ENCODE measurements around the gene TMEM147. TPM values are rescaled to one million over a fixed set of nuclear protein-coding genes. Genes with fewer than 3 reads are reported as not detected.

TMEM147 gene
- polyA plus RNA-seq, 2 of the 4 experiments (the other 2 are of a cell fraction) = 282 to 335 TPM

- POLR2A ChIA-PET = no interaction called here
- Histone ChIP-seq H3K27ac (no peak overlapping the region), H3K4me2 (no peak overlapping the region), H3K9me3 (no peaks in the 10 kb centered on the region), H3K4me1 (0 out of 3 replicates have a peak, but pooled peaks cover 6% of the 10 kb centered on the region), H3K4me3 (no peak overlapping the region)
- 66% methylated on average over 18 of the region's 18 CpGs for WGBS (ENCODE audit: missing lambda C conversion rate)
- ATAC-seq = no peak
- FAIRE-seq = no peak
- CTCF ChIA-PET = interaction anchor here (0.8 to 6.9 kb wide), 2 partner anchors 12 to 22 kb away, joined by 4 to 80 read pairs; no protein-coding TSS in a partner anchor
- TF ChIP-seq CHD2 (IDR thresholded peaks at IDR 0.05; ENCODE audit: low read length, partially characterized antibody) = no peak
- TF ChIP-seq, protein P1, sequence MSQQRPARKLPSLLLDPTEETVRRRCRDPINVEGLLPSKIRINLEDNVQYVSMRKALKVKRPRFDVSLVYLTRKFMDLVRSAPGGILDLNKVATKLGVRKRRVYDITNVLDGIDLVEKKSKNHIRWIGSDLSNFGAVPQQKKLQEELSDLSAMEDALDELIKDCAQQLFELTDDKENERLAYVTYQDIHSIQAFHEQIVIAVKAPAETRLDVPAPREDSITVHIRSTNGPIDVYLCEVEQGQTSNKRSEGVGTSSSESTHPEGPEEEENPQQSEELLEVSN (IDR thresholded peaks at IDR 0.05; ENCODE audit: borderline replicate concordance, low read depth) = no peak
- TF ChIP-seq NR3C1 (IDR thresholded peaks at IDR 0.05) = no peak
- no peak for TF ChIP-seq FOXS1 (CRISPR knock-in tag; IDR thresholded peaks at IDR 0.05)
- no peak for TF ChIP-seq EHMT2 (IDR thresholded peaks at IDR 0.05; ENCODE audit: low read depth)
- TF ChIP-seq, protein P2, sequence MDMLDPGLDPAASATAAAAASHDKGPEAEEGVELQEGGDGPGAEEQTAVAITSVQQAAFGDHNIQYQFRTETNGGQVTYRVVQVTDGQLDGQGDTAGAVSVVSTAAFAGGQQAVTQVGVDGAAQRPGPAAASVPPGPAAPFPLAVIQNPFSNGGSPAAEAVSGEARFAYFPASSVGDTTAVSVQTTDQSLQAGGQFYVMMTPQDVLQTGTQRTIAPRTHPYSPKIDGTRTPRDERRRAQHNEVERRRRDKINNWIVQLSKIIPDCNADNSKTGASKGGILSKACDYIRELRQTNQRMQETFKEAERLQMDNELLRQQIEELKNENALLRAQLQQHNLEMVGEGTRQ (IDR thresholded peaks at IDR 0.05) = no peak
- TF ChIP-seq HES2 (IDR thresholded peaks at IDR 0.05) = no peak
- no peak for TF ChIP-seq CHD4 (IDR thresholded peaks at IDR 0.05; ENCODE audit: borderline replicate concordance)
- no peak for TF ChIP-seq HOXB13 (CRISPR knock-in tag; IDR thresholded peaks at IDR 0.05; ENCODE audit: low read depth)
- TF ChIP-seq EP300 (IDR thresholded peaks at IDR 0.05) = no peak
- no peak for TF ChIP-seq RFX5 (IDR thresholded peaks at IDR 0.05)
- no peak for TF ChIP-seq KDM1A (IDR thresholded peaks at IDR 0.05; ENCODE audit: low read depth)
- no peak for TF ChIP-seq ZNF302 (CRISPR knock-in tag; IDR thresholded peaks at IDR 0.05)
- TF ChIP-seq JUNB (IDR thresholded peaks at IDR 0.05) = no peak
- no peak for TF ChIP-seq NFE2L2 (conservative IDR thresholded peaks at IDR 0.05; ENCODE audit: low read length)
- no peak for TF ChIP-seq BHLHE40 (IDR thresholded peaks at IDR 0.05; ENCODE audit: low read depth, low read length)
- DNase-seq (ENCODE audit: low read depth in 1 of 2, low spot score in 1 of 2) = no peak
These were observed 14.8 kb downstream of the TMEM147 start for GRCh38 chr19:35560271-35560670.

GRCh38 chr19:35560677-35561076 lies 15.3 kb downstream of the TMEM147 start:
- no peak overlapping the region for H3K27ac ChIP-seq
- WGBS (ENCODE audit: missing lambda C conversion rate) = 27% methylated on average over 6 of the region's 6 CpGs
- no peak overlapping the region for H3K4me2 ChIP-seq
- no peaks in the 10 kb centered on the region for H3K9me3 ChIP-seq
- DNase-seq (ENCODE audit: low read depth in 1 of 2, low spot score in 1 of 2) (no peak), FAIRE-seq (no peak), ATAC-seq (no peak)
- 0 out of 3 replicates have a peak, but pooled peaks cover 6% of the 10 kb centered on the region for H3K4me1 ChIP-seq
- POLR2A ChIA-PET = no interaction called here
- CTCF ChIA-PET = interaction anchor here (0.7 to 6.9 kb wide), 4 partner anchors 13 to 203 kb away, joined by 3 to 80 read pairs (median 4); no protein-coding TSS in a partner anchor
- no peak overlapping the region for H3K4me3 ChIP-seq
- TF ChIP-seq REST (IDR thresholded peaks at IDR 0.05) (no peak), HOXA7 (CRISPR knock-in tag; IDR thresholded peaks at IDR 0.05) (no peak), HMGXB4 (CRISPR knock-in tag; IDR thresholded peaks at IDR 0.05; ENCODE audit: borderline replicate concordance) (no peak), FOXS1 (CRISPR knock-in tag; IDR thresholded peaks at IDR 0.05) (no peak), HDAC2 (IDR thresholded peaks at IDR 0.05) (no peak), RARB (CRISPR knock-in tag; IDR thresholded peaks at IDR 0.05) (no peak), CBX8 (IDR thresholded peaks at IDR 0.05) (no peak), MAZ (IDR thresholded peaks at IDR 0.05; ENCODE audit: borderline replicate concordance, low read depth, low read length) (no peak)
- TF ChIP-seq, protein P3, sequence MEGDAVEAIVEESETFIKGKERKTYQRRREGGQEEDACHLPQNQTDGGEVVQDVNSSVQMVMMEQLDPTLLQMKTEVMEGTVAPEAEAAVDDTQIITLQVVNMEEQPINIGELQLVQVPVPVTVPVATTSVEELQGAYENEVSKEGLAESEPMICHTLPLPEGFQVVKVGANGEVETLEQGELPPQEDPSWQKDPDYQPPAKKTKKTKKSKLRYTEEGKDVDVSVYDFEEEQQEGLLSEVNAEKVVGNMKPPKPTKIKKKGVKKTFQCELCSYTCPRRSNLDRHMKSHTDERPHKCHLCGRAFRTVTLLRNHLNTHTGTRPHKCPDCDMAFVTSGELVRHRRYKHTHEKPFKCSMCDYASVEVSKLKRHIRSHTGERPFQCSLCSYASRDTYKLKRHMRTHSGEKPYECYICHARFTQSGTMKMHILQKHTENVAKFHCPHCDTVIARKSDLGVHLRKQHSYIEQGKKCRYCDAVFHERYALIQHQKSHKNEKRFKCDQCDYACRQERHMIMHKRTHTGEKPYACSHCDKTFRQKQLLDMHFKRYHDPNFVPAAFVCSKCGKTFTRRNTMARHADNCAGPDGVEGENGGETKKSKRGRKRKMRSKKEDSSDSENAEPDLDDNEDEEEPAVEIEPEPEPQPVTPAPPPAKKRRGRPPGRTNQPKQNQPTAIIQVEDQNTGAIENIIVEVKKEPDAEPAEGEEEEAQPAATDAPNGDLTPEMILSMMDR (IDR thresholded peaks at IDR 0.05) = no peak
- TF ChIP-seq, protein P4, sequence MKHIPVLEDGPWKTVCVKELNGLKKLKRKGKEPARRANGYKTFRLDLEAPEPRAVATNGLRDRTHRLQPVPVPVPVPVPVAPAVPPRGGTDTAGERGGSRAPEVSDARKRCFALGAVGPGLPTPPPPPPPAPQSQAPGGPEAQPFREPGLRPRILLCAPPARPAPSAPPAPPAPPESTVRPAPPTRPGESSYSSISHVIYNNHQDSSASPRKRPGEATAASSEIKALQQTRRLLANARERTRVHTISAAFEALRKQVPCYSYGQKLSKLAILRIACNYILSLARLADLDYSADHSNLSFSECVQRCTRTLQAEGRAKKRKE (CRISPR knock-in tag; IDR thresholded peaks at IDR 0.05; ENCODE audit: low read depth) = no peak
- TF ChIP-seq, protein P5, sequence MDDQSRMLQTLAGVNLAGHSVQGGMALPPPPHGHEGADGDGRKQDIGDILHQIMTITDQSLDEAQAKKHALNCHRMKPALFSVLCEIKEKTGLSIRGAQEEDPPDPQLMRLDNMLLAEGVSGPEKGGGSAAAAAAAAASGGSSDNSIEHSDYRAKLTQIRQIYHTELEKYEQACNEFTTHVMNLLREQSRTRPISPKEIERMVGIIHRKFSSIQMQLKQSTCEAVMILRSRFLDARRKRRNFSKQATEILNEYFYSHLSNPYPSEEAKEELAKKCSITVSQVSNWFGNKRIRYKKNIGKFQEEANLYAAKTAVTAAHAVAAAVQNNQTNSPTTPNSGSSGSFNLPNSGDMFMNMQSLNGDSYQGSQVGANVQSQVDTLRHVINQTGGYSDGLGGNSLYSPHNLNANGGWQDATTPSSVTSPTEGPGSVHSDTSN (IDR thresholded peaks at IDR 0.05) = no peak
